ENCODE results near the gene CACNA1A.
A peak's percentile ranks its signal among the peaks of the same experiment; 100 is the strongest.
"Not testable (repeated sequence)": the region's sequence is repeated elsewhere in the genome, so short reads cannot be mapped to it uniquely, and the experiment has no call there.

CACNA1A gene

DNA sequence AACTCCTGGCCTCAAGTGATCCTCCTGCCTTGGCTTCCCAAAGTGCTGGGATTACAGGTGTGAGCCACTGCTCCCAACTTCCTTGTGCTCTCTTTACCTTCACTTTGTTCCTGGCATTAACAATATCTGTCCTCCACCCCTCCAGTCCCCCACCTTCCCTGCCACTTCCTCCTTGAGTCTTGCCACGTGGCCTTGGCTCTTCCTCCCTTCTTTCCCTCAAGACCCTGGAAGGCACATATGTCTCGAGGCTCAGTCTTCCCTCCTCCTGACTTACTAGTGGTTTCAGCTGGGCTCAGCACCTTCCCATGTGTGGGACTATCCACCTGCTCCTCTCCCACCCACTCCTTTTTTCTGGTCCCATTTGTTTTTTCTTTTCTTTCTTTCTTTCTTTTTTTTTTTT, 285.4 kb downstream of the CACNA1A start:
- no peak for DNase-seq

DNA sequence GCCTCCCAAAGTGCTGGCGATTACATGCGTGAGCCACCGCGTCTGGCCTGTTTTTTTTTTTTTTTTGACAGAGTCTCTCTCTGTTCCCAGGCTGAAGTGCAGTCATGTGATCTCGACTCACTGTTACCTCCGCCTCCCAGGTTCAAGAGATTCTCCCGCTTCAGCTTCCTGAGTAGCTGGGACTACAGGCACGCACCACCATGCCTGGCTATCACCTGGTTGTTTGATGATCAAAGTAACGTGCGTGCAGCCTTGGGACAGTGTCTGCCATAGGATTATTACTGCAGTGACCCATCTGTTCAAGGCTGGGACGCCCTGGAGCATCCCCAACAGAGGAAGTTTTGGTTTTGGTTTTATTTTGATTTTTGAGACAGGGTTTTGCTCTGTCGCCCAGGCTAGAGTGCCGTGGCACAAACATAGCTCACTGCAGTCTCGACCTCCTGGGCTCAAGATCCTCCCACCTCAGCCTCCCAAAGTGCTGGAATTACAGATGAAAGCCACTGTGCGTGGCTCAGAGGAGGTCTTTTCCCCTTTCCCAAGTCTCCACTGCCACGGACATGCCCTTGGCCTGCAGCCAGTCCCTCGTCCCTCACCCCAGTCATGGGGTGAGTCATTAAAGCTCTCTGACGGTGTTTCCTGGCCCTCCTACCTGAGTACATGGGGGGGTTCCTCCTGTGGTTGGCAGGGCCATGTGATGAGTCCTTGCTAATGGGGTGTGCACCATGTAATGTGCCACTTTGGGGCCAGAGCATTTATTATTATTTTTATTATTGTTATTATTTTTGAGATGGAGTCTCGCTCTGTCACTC, 290.5 kb downstream of the CACNA1A start:
- DNase-seq: peak; percentile 23

DNA sequence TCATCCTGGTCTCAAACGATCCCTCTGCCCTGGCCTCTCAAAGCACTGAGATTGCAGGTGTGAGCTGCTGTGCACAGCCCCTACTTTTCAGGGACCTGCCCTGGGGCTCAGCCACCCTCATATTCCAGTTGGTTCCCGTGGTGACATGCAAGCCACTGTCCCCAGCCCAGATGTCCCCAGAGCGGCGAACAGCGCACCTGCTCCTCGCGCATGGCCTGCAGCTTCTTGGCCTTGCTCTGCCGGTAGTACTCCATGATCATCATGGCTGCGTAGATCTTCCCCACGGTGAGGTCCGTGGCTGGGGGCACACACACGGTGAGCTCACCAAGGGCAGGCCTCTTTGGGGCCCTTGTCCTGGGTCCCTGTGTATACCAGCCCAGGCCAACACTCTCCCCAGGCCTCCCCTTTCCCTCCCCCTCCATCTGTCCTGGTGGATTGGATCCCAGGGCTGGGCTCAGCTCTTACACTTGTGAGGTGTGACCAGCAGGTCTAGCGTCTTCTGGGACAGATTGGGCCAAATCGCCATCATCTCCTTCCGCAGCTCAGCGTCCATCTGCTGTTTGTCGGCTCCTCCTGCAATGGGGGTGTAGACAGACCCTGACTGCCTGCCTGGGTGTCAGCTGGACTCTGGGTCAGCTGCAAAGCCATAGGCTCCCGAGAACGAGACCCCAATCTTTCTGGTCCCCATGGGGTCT, 292.1 kb downstream of the CACNA1A start:
- DNase-seq: no peak

DNA sequence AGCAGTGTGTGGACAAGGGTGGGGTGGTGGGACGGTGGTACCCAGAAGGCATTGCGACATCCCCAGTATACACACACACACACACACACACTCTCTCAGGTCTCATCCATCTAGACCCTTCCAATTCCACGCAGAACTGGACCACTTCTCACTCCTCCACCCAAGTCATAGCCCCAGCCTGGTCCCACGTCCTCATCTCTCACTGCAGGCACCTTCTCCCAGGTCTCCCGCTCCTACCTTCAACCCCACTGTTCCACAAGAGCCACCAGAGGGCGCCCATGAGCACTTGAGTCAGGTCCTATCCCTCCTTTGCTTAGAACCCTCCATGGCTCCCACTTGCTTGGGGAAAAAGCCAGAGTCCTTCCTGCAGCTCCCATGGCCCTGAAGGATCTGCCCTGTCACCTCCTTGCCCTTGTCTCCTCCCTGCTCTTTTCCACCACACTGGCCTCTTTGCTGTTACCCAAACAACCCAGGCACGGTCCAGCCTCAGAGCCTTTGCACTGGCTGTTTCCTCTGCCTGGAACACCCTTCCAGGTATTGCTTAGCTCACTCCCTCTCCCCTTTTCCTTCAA, 293.4 kb downstream of the CACNA1A start:
- DNase-seq: peak; percentile 71

DNA sequence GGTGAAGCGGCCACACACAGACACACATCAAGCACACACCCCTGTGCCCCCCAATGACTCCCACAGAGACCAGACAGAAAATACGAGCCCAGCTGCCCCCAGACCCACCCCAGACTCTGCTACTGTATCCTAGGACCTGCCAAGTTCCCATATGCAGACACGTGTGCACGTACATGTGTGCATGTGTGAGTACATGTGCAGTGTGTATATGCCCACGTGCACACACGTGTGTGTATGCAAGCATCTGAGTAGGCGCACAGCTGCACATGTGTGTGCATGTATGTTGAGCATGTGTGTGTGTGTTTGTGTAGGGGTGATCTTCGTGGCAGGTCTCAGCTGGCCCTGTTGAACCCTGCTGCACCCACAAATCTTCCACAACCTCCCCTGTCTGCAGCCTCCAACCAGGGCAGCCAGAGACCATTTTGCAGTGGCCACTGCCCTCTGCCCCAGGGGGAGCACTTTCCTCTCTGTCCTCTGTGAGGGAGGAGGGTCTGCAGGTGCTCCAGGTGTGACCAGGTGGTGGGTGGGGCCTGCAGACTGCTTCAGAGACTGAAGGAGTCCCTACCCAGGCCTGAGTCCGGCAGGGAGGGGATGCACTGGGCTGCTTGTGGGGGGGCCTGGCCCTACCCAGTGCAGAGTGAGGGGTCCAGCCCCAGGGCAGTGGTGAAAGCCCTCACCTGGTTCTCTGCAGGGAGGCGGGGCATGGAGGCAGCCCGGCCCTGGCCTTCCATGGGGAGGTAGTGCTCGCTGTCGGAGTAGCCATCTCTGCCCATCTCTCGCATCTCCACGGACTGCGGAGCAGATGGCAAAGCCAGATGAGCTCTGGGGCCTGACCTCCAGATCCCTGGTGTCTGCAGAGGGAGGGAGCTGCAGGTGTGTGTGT, 294.6 kb downstream of the CACNA1A start:
- DNase-seq: no peak

DNA sequence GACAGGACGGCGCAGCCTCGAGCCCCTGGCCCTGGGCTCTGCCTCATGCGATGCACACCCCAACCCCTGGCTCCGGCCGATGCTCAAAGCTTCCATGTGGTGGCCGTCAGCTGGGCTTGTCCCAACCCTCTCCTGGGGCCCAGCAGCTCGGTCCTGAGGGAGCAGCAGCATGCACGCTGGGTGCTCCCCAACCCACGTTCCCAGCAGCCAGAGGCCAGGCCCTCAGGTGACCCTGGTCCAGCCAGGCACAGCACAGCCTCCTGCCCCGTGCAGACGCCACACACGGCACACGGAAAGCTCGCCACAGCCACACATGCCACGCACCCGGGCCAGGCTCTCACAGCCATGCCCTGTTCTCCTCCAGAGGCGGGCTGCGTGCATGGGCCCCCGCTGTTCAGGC, 295.3 kb downstream of the CACNA1A start:
- no peak for DNase-seq

DNA sequence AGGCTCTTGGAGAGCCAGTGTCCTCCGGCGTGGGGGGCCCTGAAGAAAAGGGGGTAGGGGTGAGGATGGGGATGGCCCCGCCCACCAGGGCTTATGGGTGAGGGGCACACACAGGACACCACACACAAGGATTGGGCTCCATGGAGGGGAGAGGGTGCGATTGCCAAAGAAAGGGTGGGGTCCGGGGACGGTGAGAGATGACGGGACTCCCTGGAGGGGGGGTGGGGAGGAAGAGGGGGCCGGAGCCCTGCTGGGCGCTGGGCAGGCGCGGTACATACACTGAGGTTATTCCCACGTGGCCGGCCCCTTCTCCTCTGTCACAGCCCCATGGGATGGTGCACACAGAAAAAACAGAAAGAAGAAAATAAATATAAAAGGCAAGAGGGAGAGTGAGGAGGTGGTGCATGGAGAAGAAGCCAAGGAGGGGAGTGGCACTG, 295.9 kb downstream of the CACNA1A start:
- DNase-seq: no peak

DNA sequence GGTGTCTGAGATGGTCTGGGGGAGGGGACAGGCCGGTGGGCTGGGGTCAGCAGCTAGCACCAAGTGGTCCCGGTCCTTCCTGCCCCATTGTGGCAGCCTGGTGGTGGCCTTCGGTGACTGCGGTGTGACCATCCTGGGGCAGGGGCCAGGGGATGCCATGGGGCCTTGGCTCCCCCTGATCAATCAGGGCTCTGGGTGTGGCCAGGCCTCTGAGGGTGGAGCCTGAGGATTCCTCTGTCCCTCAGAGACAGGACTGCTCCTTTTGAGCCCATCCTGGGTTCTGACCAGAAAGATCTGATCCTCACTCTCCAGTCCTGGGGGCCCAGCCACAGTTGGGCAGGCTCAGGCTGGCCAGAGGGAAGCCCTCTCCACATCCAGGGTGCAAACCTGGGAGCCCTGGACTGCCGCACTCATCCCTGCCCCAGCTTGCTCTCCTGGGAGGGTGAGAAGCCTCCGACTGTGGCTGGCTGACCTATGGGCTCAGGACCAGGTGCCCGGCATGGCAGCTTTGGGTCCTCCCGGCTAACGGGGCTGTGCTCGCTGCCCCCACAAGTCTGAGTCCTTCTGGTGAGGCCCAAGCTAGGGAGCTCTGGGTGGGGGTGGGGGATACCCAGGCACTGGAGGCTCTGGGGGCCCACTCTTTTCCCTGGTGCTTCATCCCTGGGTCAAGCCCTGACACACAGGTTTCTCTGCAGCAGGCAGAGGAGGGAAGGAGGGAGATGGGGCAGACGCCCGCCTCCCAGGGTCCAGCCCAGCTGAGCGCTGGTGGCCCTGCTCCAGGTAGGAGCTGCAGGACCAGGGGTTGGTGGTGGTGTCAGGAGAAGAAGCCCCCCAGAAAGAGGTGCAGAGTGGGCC, 296.6 kb downstream of the CACNA1A start:
- DNase-seq: no peak

DNA sequence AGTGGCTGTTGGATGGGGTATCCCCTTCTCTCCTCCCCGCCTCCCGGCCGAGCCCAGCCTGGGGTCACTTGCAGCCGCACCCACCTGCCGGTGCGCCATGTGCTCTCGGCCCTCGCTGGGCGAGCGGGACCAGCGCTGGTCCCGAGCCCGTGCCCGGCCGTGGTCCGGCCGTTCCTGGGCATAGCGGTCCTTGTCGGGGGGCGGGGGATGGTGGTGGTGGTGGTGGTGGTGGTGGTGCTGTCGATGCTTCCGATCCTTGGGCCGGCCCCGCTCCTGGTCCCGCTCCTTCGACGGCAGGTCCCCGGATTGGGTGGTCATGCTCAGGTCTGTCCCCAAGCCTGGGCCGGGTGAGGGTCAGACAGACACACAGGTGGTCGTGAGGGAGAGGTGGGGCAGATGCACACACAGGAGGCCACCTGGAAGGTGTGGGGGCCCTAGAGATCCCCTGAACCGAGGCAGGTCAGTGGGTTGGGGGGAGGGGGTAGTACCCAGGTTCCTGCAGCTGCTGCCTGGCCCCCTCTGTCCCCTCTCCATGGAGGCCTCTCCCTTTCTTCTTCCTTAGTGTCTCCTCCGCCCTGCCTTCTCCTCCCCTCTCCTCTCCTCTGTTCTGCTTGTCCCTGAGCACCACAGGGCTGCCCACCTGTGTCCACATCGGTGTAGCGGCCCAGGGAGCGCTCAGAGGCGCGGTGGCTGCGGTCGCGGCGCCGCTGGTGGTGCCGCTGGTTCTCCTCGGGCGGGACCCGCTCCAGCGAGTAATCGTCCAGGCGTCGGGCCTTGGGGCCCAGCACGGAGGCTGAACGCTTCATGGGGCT, 297.4 kb downstream of the CACNA1A start:
- DNase-seq: no peak

DNA sequence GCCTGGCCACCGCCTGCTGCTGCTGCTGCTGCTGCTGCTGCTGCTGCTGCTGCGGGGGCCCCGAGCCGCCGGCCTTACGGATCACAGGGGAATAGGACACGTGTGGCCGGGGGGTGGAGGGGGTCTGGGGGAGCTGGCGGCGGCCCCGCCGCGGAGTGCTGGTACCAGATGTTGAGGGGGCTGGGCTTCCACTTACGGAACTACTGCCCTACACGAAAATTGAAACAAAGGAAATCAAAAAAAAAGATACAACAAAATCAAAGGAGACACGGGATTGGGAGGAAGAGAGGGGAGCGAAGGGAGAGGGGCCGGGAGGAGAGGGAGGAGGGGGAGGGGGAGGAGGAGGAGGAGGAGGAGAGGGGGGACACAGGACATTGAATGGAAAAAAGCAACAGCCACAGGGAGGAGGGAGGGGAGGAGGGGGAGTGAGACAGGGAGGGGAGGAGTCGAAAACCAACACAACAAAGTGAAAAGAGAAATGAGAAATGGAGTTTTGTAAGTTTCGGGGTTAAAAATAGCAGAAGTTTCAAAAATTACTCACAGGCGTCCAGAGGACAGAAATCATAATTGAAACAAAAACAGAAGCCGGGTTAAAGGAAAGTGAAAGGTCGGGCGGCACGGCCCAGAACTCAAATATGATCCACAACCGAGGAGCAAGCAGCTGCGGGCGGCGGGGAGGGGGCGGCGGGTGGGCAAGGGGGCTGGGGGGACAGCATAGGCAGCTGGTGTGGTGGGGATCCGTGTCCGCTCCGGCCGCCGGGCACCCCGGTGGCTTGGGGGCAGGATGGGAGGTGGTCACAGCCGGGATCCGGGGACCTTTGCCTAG, 298.2 kb downstream of the CACNA1A start:
- peak; percentile 74 for DNase-seq

DNA sequence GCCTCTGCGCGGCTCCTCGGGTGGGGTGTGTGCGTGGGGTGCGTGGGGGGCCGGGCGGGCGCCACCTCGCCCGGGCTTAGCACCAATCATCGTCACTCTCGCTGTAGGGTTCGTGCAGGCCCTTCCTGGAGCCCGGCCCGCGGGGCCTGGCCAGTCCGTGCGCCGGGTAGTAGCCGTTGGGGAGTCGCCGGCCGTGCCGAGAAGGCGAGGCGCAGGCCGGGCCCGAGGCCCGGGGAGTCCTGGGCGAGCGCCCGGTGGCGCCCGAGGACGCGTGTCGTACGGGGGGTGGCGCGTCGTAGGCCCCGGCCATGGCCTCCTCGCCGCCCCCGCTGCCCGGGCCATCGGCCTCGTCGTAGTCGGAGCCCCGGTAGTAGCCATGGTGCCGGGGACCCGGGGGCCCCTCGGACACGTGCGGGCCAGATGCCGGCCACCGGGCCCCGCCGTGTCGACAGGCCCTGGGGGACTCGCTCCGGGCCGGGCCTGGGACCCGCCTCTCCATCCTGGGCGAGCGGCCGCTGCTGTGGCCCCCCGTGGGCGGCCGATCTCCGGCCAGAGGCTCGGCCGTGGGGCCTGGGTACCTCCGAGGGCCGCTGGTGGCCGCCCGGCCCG, 298.9 kb downstream of the CACNA1A start:
- DNase-seq: no peak

DNA sequence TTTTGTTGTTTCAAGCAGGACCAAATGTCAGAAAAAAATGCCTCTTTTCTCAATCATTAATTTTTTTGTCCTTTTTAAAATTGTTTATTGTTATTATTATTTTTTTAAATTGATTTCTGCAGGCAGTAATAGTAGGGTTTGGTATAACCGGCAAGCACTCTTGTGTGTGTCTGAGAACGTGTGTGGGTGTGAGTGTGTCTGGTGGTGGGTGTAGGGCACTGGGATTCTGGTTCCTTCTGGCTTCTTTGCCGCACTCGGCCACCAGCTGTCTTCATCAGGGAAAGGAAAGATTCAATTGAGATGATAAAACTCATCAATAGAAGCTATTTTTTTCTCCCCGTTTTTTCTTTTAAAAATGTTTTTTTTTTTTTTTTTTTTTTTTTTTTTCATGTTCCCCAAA, 299.7 kb downstream of the CACNA1A start:
- DNase-seq: no peak

DNA sequence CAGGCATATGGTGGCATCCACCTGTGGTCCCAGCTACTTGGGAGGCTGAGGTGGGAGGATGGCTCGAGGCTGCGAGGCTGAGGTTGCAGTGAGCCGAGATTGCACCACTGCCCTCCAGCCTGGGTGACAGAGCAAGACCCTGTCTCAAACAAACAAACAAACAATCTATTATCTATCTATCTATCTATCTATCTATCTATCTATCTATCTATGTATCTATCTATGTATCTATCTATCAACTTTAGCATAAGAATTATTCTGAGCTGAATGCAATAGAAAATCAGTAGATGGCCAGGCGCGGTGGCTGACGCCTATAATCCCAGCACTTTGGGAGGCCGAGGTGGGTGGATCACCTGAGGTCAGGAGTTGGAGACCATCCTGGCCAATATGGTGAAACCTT, 304.2 kb downstream of the CACNA1A start:
- DNase-seq: not testable (repeated sequence)

DNA sequence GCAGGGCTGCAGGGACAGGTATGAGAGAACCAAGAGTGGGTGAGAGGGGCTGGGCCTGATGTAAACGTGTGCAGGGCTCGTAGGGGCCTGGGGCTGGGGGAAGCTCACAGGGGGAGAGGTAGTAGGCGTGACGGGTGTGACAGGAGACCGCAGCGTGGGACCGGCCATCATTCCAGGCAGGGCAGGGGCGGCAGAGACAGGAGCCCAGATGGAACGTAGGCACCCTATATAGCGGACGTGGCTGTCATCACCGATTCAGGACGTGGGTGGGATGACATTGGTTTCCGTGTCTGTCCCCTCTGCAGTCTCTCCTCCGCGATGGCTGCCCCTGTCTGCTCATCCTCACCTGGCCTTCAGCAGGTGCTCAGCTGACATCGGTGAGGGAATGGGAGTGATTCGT, 307.6 kb downstream of the CACNA1A start:
- no peak for DNase-seq

DNA sequence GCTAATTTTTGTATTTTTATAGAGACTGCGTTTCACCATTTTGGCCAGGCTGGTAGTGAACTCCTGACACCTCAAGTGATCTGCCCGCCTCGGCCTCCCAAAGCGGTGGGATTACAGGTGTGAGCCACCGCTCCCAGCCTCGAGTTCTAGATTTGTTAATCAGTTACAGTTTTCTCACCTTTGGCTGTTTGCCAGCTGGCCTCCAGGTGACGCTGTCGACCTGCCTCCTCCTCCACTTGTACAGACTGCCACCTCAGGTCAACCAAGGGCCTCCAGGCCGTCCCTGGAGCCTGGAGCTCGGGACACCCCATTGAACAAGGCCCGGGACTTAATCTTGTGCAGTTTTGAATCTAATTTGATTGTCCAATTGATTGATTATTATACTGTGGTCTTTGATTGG, 310.6 kb downstream of the CACNA1A start:
- peak; percentile 55 for DNase-seq

DNA sequence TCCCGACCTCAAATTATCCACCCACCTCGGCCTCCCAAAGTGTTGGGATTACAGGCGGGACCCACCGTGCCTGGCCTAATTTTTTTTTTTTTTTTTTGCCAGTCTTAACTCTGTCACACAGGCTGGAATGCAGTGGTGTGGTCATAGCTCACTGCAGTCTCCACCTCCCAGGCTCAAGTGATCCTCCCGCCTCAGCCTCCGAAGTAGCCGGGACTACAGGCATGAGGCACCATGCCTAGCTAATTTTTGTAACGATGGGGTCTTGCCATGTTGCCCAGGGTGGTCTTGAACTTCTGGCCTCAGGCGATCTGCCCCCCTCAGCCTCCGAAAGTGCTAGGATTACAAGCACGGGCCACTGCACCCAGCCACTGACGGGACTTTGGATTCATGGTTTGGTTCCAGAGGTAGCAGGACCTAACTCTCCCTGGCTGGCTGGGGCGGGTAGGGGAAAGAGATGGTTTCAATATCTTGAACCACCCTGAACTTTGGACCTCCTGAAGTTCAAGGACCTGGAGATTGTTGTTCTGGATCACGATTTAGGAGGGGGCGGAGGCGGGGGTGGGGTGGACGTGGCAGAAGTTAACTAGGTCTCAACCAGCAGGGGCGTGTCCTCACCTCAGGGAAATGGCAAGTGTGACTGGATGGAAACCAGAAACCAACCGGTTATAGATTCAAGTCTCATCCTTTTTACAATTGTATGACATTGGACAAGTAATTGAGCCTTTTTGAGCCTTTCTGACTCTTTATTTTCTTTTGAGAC, 315.3 kb downstream of the CACNA1A start:
- DNase-seq: peak; percentile 14

DNA sequence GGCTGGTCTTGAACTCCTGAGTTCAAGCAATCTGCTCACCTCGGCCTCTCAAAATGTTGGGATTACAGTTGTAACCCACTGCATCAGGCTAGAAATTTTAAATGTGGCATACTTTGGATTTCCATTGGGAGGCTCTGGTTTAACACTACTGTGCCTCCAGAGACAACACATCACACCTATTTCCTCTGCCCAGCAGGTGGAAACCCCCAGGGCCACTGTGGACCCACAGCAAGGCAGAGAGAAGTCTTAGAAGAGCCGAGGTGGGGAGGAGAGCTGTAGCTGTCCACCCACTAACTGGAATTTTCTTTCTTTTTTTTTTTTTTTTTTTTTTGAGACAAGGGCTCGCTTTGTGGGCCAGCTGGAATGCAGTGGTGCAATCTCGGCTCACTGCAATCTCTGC, 316.7 kb downstream of the CACNA1A start:
- no peak for DNase-seq

DNA sequence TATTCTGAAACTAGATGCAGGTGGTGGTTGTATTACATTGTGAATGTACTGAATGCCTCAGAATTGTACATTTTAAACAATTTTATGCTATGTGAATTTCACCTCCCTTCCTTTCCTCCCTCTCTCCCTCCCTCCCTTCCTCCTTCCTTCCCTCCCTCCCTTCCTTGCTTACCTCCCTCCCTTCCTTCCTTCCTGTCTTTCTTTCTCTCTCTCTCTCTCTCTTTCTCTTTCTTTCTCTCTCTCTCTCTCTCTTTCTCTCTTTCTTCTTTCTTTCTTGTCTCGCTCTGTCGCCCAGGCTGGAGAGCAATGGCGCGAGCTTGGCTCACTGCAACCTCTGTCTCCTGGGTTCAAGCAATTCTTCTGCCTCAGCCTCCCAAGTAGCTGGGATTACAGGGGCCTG, 318.9 kb downstream of the CACNA1A start:
- DNase-seq: no peak

DNA sequence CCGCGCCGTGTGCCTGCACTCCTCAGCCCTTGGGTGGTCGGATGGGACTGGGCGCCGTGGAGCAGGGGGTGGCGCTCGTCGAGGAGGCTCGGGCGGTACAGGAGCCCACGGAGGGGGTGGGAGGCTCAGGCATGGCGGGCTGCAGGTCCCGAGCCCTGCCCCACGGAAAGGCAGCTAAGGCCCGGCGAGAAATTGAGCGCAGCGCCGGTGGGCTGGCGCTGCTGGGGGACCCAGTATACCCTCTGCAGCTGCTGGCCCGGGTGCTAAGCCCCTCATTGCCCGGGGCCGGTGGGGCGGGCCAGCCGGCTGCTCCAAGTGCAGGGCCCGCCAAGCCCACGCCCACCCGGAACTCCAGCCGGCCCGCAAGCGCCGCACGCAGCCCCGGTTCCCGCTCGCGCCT, 319.6 kb downstream of the CACNA1A start:
- DNase-seq: not testable (repeated sequence)

All from stimulated activated naive CD4-positive, alpha-beta T cell treated with Interleukin-2 at 50 U/mL for 16 hours (primary cell).